Caco-2 (cell line): ENCODE results near the gene ZNF341. TPM values are rescaled to one million over a fixed set of nuclear protein-coding genes. Genes with fewer than 3 reads are reported as not detected.
A peak's percentile ranks its signal among the peaks of the same experiment; 100 is the strongest.

ENCODE experiments used
- BruUV-seq: library from RNA; stranded (reverse); fragments of 400-500 nt; replicated peaks from 2 replicates; lab custom pipeline; 2021; lab: Mats Ljungman, UMichigan
- CTCF ChIA-PET: fragments of 300-600 bp; sonication (Branson Sonifier 250); formaldehyde crosslinking; loops from one replicate; lab custom pipeline; 2022; ENCODE audit warnings: antibody characterized with exemption; lab: Charles Lee
- POLR2A ChIA-PET: fragments of 300-600 bp; sonication (Branson Sonifier 250); formaldehyde crosslinking; loops from one replicate; lab custom pipeline; 2022; ENCODE audit warnings: antibody characterized with exemption; lab: Charles Lee
- DNase-seq, 2 experiments: peaks; one replicate each; pipeline versions ENCODE4 v3.0.0 to v3.0.0-alpha.2; 2020 to 2022
- H3K27me3 ChIP-seq: replicated peaks from 2 replicates; pipeline ENCODE4 v1.6.0; 2011; ENCODE audit warnings: low read length; ENCODE audit not compliant: control insufficient read depth, insufficient read depth
- H3K36me3 ChIP-seq: 2 replicates; pipeline ENCODE4 v1.5.1; 2011; ENCODE audit warnings: low read length; ENCODE audit not compliant: control insufficient read depth, insufficient read depth
- H3K4me1 ChIP-seq: fragments of 250-450 bp; sonication (Bioruptor Pico); 2 replicates; pipeline ENCODE4 v1.5.1; 2020; ENCODE audit warnings: mild to moderate bottlenecking
- H3K4me3 ChIP-seq: 2 replicates; pipeline ENCODE4 v1.5.1; 2011; ENCODE audit warnings: low read depth, mild to moderate bottlenecking, control low read depth, low read length
- H3K9me3 ChIP-seq: fragments of 250-450 bp; sonication (Bioruptor Pico); 2 replicates; pipeline ENCODE4 v1.5.1; 2020; ENCODE audit warnings: mild to moderate bottlenecking, moderate library complexity
- H3K27ac Mint-ChIP-seq: one replicate; pipeline ENCODE4 v1.8.0; 2022; ENCODE audit warnings: mixed read lengths; ENCODE audit not compliant: unreplicated experiment
- H3K27me3 Mint-ChIP-seq: one replicate; pipeline ENCODE4 v1.8.0; 2022; ENCODE audit warnings: mixed read lengths; ENCODE audit not compliant: insufficient read depth, unreplicated experiment
- H3K36me3 Mint-ChIP-seq: one replicate; pipeline ENCODE4 v1.8.0; 2022; ENCODE audit warnings: mild to moderate bottlenecking, mixed read lengths; ENCODE audit not compliant: insufficient read depth, unreplicated experiment
- H3K4me1 Mint-ChIP-seq: one replicate; pipeline ENCODE4 v1.8.0; 2022; ENCODE audit warnings: low read depth, mixed read lengths; ENCODE audit not compliant: unreplicated experiment
- H3K4me3 Mint-ChIP-seq: one replicate; pipeline ENCODE4 v1.8.0; 2022; ENCODE audit warnings: mild to moderate bottlenecking, moderate library complexity, mixed read lengths; ENCODE audit not compliant: unreplicated experiment
- H3K9me3 Mint-ChIP-seq: one replicate; pipeline ENCODE4 v1.8.0; 2022; ENCODE audit warnings: mixed read lengths; ENCODE audit not compliant: unreplicated experiment
- CTCF ChIP-seq, 2 experiments: fragments of 200-600 bp in 1 of 2; IDR thresholded peaks; 1 replicate in 1 of 2; 2 replicates in 1 of 2; pipeline versions ENCODE4 v1.5.1 to v1.8.0; 2011 to 2022; ENCODE audit warnings: antibody characterized with exemption in 1 of 2, control low read depth in 1 of 2, inconsistent platforms in 1 of 2, low read depth in 1 of 2, low read length in 1 of 2, mild to moderate bottlenecking in 1 of 2, moderate library complexity in 1 of 2; ENCODE audit not compliant: insufficient read depth in 1 of 2, severe bottlenecking in 1 of 2, unreplicated experiment in 1 of 2
- intact Hi-C: fragments of 100-400 bp; cut with micrococcal nuclease; formaldehyde crosslinking; loops from one replicate; pipeline ENCODE4 v1.10.0; 2022; ENCODE audit not compliant: unreplicated experiment
- total RNA-seq: library from RNA; stranded (reverse); gene quantifications from 2 replicates; pipeline ENCODE4 v1.2.3, GENCODE V29; 2022

ZNF341 gene
- total RNA-seq, 1 experiment from 2014 or later = 2.9 TPM

- no peak for TF ChIP-seq CTCF (IDR thresholded peaks at IDR 0.05; ENCODE audit: insufficient read depth in 1 of 2, low read depth in 1 of 2, low read length in 1 of 2, severe bottlenecking in 1 of 2, unreplicated experiment in 1 of 2)
- POLR2A ChIA-PET = no interaction called here
- CTCF ChIA-PET = interaction anchor here (1.0 to 3.2 kb wide), 2 partner anchors 20 to 41 kb away, joined by 6 to 21 read pairs; partner anchors contain the start of gene ACTL10
- peaks cover 27% of the 10 kb centered on the region for H3K36me3 Mint-ChIP-seq
- intact Hi-C loops = loop anchor here (1.0 to 5.0 kb wide), 6 partner anchors 13 to 305 kb away; partner anchors contain the start of genes ACTL10, CHMP4B, NECAB3 and PXMP4
- H3K27me3 ChIP-seq = no peaks in the 10 kb centered on the region
- H3K9me3 Mint-ChIP-seq = no peaks in the 10 kb centered on the region
- H3K36me3 ChIP-seq = no peaks in the 10 kb centered on the region
- peaks cover 46% of the 10 kb centered on the region for H3K4me1 ChIP-seq
- H3K27me3 Mint-ChIP-seq = no peaks in the 10 kb centered on the region
- TSS peak; percentile 86 for BruUV-seq
- H3K4me1 Mint-ChIP-seq = peaks cover 56% of the 10 kb centered on the region
- peak overlapping the region; percentile 19; the same call in 1 of the 2 replicates for H3K4me3 ChIP-seq
- no peaks in the 10 kb centered on the region for H3K9me3 ChIP-seq
- peak overlapping the region; percentile 55 for H3K27ac Mint-ChIP-seq
- DNase-seq = no peak
- H3K4me3 Mint-ChIP-seq = peak overlapping the region; percentile 68
These were observed 44.8 kb upstream of the ZNF341 start for GRCh38 chr20:33686984-33687366.

GRCh38 chr20:33687370-33687915, 44.4 kb upstream of the ZNF341 start:
- H3K9me3 ChIP-seq = no peaks in the 10 kb centered on the region
- H3K27me3 Mint-ChIP-seq = no peaks in the 10 kb centered on the region
- CTCF ChIA-PET = interaction anchor here (1.0 to 3.2 kb wide), 2 partner anchors 20 to 41 kb away, joined by 6 to 21 read pairs; partner anchors contain the start of gene ACTL10
- BruUV-seq = no TSS peak
- no peak for DNase-seq
- no peak overlapping the region for H3K4me3 ChIP-seq
- peaks cover 46% of the 10 kb centered on the region for H3K4me1 ChIP-seq
- peaks cover 51% of the 10 kb centered on the region for H3K4me1 Mint-ChIP-seq
- H3K27ac Mint-ChIP-seq = peak overlapping the region; percentile 55
- TF ChIP-seq CTCF (IDR thresholded peaks at IDR 0.05; ENCODE audit: insufficient read depth in 1 of 2, low read depth in 1 of 2, low read length in 1 of 2, severe bottlenecking in 1 of 2, unreplicated experiment in 1 of 2) = no peak
- no peaks in the 10 kb centered on the region for H3K27me3 ChIP-seq
- no peaks in the 10 kb centered on the region for H3K9me3 Mint-ChIP-seq
- peak overlapping the region; percentile 68 for H3K4me3 Mint-ChIP-seq
- H3K36me3 ChIP-seq = no peaks in the 10 kb centered on the region
- H3K36me3 Mint-ChIP-seq = peaks cover 22% of the 10 kb centered on the region
- intact Hi-C loops = loop anchor here (2.0 to 5.0 kb wide), 3 partner anchors 21 to 305 kb away; partner anchors contain the start of genes ACTL10, CHMP4B and RALY
- POLR2A ChIA-PET = no interaction called here

- H3K9me3 ChIP-seq = no peaks in the 10 kb centered on the region
- peak overlapping the region; percentile 55 for H3K27ac Mint-ChIP-seq
- peaks cover 14% of the 10 kb centered on the region for H3K36me3 Mint-ChIP-seq
- H3K4me1 Mint-ChIP-seq = peaks cover 48% of the 10 kb centered on the region
- no TSS peak for BruUV-seq
- peaks cover 46% of the 10 kb centered on the region for H3K4me1 ChIP-seq
- TF ChIP-seq CTCF (IDR thresholded peaks at IDR 0.05; ENCODE audit: insufficient read depth in 1 of 2, low read depth in 1 of 2, low read length in 1 of 2, severe bottlenecking in 1 of 2, unreplicated experiment in 1 of 2) = no peak
- no peaks in the 10 kb centered on the region for H3K27me3 ChIP-seq
- peak overlapping the region; percentile 27 for H3K4me3 Mint-ChIP-seq
- H3K9me3 Mint-ChIP-seq = no peaks in the 10 kb centered on the region
- H3K4me3 ChIP-seq = no peak overlapping the region
- H3K36me3 ChIP-seq = no peaks in the 10 kb centered on the region
- CTCF ChIA-PET = interaction anchor here (0.7 to 3.2 kb wide), 4 partner anchors 21 to 44 kb away, joined by 4 to 21 read pairs (median 6); partner anchors contain the start of gene ACTL10
- POLR2A ChIA-PET = interaction anchor here (0.6 to 1.1 kb wide), 2 partner anchors 14 to 32 kb away, joined by 3 to 4 read pairs (median 3); partner anchors contain the start of gene PXMP4
- no peaks in the 10 kb centered on the region for H3K27me3 Mint-ChIP-seq
- intact Hi-C loops = loop anchor here (2.0 to 5.0 kb wide), 3 partner anchors 21 to 304 kb away; partner anchors contain the start of genes ACTL10, CHMP4B and RALY
- no peak for DNase-seq
These were observed 43.5 kb upstream of the ZNF341 start for GRCh38 chr20:33687993-33688937.
